Astrocyte of the cerebellum (primary cell): ENCODE results near the gene DENND1B.

Experiments used
- DNase-seq: peaks from one replicate; pipeline ENCODE4 v3.0.0-alpha.2; 2011; ENCODE audit warnings: low read depth
- H3K4me3 ChIP-seq: 2 replicates; pipeline ENCODE4 v1.5.1; 2011; ENCODE audit warnings: mild to moderate bottlenecking, low read depth, low read length, moderate library complexity
- in situ Hi-C: cut with HindIII; loops from 2 replicates; pipeline ENCODE4 v1.10.0; 2017; ENCODE audit warnings: low sequenced_read_pairs
- TF ChIP-seq, protein P1 (sequence below): IDR thresholded peaks from 2 replicates; pipeline ENCODE4 v1.5.1; 2012; ENCODE audit warnings: low read length, low read depth, moderate library complexity, mild to moderate bottlenecking; ENCODE audit errors: missing control alignments

DENND1B gene

DNA sequence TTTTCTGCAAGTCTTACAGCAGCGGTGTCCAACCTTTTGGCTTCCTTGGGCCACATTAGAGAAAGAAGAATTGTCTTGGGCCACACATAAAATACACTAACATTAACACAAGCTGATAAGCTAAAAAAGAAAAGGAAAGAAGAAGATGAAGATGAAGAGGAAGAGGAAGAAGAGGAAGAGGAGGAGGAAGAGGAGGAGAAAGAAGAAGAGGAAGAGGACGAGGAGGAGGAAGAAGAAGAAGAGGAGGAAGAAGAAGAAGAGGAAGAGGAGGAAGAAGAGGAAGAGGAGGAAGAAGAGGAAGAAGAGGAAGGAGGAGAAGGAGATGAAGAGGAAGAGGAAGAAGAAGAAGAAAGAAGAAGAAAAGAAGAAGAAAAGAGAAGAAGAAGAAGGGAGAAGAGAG lies 230.7 kb downstream of the DENND1B start:
- TF ChIP-seq, protein P1, sequence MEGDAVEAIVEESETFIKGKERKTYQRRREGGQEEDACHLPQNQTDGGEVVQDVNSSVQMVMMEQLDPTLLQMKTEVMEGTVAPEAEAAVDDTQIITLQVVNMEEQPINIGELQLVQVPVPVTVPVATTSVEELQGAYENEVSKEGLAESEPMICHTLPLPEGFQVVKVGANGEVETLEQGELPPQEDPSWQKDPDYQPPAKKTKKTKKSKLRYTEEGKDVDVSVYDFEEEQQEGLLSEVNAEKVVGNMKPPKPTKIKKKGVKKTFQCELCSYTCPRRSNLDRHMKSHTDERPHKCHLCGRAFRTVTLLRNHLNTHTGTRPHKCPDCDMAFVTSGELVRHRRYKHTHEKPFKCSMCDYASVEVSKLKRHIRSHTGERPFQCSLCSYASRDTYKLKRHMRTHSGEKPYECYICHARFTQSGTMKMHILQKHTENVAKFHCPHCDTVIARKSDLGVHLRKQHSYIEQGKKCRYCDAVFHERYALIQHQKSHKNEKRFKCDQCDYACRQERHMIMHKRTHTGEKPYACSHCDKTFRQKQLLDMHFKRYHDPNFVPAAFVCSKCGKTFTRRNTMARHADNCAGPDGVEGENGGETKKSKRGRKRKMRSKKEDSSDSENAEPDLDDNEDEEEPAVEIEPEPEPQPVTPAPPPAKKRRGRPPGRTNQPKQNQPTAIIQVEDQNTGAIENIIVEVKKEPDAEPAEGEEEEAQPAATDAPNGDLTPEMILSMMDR, result no peak
- in situ Hi-C loops, result no loop called here
- no peak overlapping the region for H3K4me3 ChIP-seq
- DNase-seq, result no peak

DNA sequence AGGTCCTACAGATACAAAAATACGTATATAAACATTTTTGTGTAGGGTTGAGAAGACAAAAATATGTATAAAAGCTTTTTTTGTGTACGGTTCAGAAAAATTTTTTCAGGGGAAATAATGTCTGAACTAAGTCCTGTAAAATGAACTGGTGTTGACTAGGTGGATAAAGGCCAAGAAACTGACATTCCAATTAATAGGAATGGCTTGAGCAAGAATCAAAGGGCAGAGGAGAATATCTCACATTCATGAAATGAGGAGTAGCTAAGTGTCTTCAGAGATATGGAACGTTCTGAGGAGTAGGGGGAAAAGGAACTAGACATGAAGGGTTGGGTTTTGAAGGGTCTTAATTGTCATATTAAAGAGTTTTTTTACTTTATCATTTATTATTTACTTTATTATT lies 231.2 kb downstream of the DENND1B start:
- H3K4me3 ChIP-seq, result no peak overlapping the region
- in situ Hi-C loops, result no loop called here
- DNase-seq, result no peak
- TF ChIP-seq, protein P1, result no peak

DNA sequence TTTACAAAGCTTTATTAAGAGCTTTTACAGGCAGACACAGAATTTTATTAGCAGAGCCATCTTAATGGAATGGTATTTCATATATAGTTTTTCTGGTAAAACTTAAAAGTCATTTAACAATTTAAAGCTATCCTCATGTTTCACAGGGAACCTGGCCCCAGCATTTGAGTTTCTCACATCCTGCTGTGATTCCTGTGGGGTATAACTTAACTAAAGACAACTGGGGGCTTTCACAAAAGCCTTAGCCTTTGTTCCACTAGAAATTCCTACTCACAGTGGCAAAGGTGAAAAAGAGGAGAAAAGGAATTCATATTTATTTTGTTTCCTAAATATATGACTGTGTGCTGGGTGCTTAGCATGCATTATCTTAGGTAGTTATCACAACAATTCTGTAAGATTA lies 233.9 kb downstream of the DENND1B start:
- no peak overlapping the region for H3K4me3 ChIP-seq
- in situ Hi-C loops, result no loop called here
- TF ChIP-seq, protein P1, result no peak
- no peak for DNase-seq

DNA sequence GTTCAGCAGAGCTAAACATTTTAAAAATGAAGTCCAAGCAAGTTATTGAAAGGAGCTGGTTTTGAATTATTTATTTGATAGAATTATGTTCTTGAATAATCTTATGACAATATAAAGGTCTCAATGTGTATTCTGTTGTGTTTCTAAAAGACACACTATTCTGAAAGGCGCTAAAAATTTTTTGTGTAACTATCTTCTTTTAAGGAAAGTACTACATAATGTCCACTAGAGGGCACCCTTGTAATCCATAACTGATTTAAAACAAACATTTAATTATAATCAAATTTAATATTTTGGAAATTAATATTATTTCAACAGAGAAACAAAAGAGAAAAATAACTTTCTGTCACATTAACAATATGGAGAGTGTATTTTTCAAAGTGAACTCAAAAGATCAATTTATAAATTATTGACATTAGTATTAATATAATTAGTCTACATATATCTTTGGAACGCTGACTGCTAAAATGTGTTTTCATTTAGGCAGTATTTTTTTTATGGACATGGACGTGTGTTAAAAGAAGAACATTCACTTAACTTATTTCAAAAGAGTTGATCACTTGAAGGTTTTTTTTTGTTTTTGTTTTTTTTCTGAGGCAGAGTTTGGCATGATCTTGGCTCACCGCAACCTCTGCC lies 248.4 kb downstream of the DENND1B start:
- TF ChIP-seq, protein P1, result no peak
- in situ Hi-C loops, result no loop called here
- DNase-seq, result peak; percentile 24
- no peak overlapping the region for H3K4me3 ChIP-seq

DNA sequence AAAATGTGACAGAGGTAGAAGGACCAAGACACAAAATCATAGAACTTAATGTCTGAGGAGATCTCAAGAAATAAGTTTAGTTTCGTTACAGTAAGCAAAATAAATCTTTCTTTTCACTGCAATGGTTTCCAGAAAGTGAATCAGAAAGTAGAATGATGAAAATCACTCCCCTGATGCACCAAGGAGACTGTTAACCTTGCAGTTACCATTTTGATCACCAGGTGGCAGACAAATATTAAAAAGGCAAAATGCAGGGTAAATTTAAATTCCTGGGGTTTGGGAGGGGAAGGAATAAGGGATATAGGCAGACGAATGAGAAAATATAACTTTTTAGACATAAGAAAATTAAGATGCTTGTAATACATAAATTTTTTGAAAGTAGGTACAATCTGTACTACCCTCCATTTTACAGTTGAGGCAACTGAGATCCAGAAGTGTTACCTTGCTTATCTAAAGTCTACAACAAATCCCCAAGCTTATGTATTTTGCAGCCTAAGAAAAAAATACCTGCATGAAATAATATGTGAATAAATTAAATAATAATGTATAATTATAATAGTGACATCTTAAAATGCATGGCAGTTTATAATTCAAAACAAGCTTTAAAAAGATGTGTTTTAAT lies 254.1 kb downstream of the DENND1B start:
- peak; percentile 15 for DNase-seq
- TF ChIP-seq, protein P1, result peak; percentile 71
- H3K4me3 ChIP-seq, result no peak overlapping the region
- in situ Hi-C loops, result no loop called here

DNA sequence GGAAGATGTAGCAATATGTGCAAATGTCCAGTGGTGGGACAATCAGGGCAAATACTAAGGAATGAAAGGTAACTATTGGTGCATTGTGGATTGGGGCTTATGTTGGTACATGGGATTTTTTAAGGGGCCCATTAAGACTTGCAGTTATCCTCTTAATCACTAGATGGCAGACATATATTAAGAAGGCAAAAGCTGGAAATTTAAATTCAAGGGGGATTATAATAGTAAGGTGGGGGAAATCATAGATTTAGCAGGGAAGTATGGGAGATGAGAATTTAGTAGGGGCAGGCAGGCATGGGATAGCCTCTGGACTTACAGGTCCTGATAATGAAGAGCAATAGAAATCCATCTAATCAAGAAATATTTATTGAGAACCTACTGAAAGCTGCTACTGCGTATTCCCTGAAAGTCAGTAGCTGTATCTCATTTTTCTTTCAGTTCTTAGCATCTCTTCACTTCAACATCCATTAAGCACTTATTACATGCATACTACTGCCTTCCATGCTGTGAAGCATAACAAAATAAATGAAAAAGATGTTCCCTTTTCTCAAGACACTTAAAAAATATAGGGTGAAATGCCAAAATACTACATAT lies 255.4 kb downstream of the DENND1B start:
- TF ChIP-seq, protein P1, result peak; percentile 43
- no peak for DNase-seq
- H3K4me3 ChIP-seq, result no peak overlapping the region
- in situ Hi-C loops, result no loop called here
